Measurements from ENCODE around the gene RNPS1. TPM values are rescaled to one million over a fixed set of nuclear protein-coding genes. Genes with fewer than 3 reads are reported as not detected.

Gene RNPS1
- total and polyA plus RNA-seq, 2 donors (not counting 3 experiments of a cell fraction or from before 2014, with no cell fraction given) = 206 to 209 TPM

DNA sequence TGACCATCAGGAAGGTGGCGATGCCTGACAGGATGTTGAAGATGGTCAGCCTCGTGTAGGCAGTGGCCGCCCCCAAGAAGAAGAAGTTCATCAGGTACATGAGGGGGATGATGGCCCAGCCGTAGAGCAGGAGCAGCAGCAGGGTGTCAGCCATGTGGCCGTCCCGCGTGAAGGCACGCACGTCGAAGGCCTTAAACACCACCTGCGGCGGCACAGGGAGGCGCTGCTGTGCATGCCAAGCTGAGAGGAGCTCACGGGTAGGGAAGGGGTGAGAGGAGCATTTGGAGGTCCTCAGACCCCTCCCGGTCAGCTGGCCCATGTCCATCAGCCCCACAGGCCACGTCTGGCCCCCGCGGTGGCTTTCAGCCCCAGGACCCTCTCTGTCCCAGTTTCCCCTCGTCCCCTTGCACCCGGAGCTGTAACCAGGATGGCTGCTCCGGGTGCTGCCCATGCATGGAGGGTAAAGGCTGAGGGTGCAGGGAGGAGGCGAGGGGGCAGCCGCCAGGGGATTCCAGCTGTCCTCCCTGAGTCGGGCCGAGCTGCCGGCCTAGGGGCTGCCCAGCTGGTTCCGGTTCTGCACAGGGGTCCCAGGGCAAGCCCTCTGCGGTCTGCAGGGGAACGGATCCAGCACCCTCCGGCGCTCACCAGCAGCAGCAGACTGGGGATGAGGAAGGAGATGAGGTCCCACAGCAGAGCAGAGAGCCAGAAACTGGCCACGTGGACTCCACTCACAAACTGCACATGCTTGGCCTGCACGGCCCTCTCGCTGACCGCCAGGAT lies 17.1 kb upstream of the RNPS1 start:
- dilution Hi-C loops (cut with MboI; ENCODE audit: extremely low pct_ligation_motif_present, low sequenced_read_pairs) = no loop called here
- Histone ChIP-seq H3K9me3 (replicated peaks; ENCODE audit: control insufficient read depth, insufficient read depth, low read length) (no peaks in the 10 kb centered on the region), H2AFZ (ENCODE audit: low read depth, low read length) (no peak overlapping the region), H3K36me3 (ENCODE audit: control insufficient read depth in 2 of 2, extremely low read depth in 1 of 2, insufficient read depth in 2 of 2, low read length in 2 of 2) (peaks cover 0 to 14% of the 10 kb centered on the region in 2 experiments), H4K20me1 (replicated peaks; ENCODE audit: control insufficient read depth, extremely low read depth, insufficient read depth, low read length) (no peaks in the 10 kb centered on the region), H3K4me2 (ENCODE audit: insufficient read depth, low read length) (no peak overlapping the region), H3K27ac (ENCODE audit: insufficient read depth, low read depth, low read length) (no peak overlapping the region), H3K9ac (replicated peaks; ENCODE audit: extremely low read depth, insufficient read depth, low read length) (no peak overlapping the region), H3K4me1 (ENCODE audit: control insufficient read depth, extremely low read depth, insufficient read depth, low read length) (no peaks in the 10 kb centered on the region), H3K9me1 (replicated peaks; ENCODE audit: control insufficient read depth, extremely low read depth, insufficient read depth, low read length) (no peaks in the 10 kb centered on the region), H3K4me3 (replicated peaks in 1 of 3; ENCODE audit: insufficient read depth in 1 of 3, low read depth in 1 of 3, low read length in 3 of 3) (no peak overlapping the region), H3K27me3 (ENCODE audit: control insufficient read depth in 2 of 2, insufficient read depth in 2 of 2, low read length in 2 of 2) (no peaks in the 10 kb centered on the region), H3K79me2 (ENCODE audit: control insufficient read depth, insufficient read depth, low read length) (no peaks in the 10 kb centered on the region)
- no peak for TF ChIP-seq EZH2 (IDR thresholded peaks at IDR 0.05; ENCODE audit: borderline replicate concordance, low read depth, low read length, severe bottlenecking)
- no peak for TF ChIP-seq JUN (IDR thresholded peaks at IDR 0.05; ENCODE audit: borderline replicate concordance, insufficient read depth, insufficient read length, low read depth)
- intact Hi-C loops (cut with micrococcal nuclease) = no loop called here
- ChIA-PET POLR2A (no interaction called here), CTCF (no interaction called here)
- FAIRE-seq (no peak), DNase-seq (ENCODE audit: low read depth, low spot score) (no peak)
- no TSS peak for BruUV-seq (replicated peaks)

DNA sequence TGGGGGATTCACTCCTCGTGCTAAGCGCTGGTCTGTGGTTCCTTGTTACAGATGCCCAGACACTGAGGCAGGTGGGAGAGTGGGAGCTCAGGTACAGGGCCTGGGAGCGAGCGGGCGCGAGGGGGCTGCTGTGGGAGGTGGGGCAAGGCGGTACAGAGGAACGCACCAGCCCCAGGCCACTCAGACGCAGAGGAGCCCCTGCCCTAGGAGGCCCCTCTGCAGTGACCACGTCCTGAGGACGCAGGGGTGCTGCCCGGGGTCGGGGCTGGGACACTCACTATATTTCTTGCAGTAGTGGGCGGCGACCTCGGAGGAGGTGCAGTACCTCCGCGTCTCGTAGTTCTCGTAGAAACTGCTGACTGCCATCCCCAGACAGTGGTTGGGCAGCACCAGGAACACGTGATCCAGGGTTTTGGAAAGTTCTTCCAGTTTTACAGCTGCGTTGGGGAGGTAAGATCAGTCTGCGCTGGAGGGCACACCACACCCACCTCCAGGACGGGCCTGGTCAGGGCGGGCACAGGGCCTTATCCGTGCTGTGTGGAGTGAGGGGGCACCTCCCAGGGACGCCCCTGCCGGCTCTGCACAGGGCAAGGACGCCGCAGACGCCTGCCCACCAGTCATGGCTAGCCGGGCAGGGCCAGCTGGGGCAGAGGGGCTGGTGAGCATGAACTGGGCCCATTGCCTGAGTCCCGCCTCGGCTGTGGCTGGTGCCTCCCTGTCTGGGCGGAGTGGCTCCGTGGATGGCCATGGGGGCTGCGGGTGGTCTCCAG lies 16.3 kb upstream of the RNPS1 start:
- Histone ChIP-seq H3K4me2 (ENCODE audit: insufficient read depth, low read length) (no peak overlapping the region), H3K9ac (replicated peaks; ENCODE audit: extremely low read depth, insufficient read depth, low read length) (no peak overlapping the region), H3K79me2 (ENCODE audit: control insufficient read depth, insufficient read depth, low read length) (no peaks in the 10 kb centered on the region), H3K4me1 (ENCODE audit: control insufficient read depth, extremely low read depth, insufficient read depth, low read length) (no peaks in the 10 kb centered on the region), H4K20me1 (replicated peaks; ENCODE audit: control insufficient read depth, extremely low read depth, insufficient read depth, low read length) (no peaks in the 10 kb centered on the region), H3K9me3 (replicated peaks; ENCODE audit: control insufficient read depth, insufficient read depth, low read length) (no peaks in the 10 kb centered on the region), H2AFZ (ENCODE audit: low read depth, low read length) (no peak overlapping the region), H3K36me3 (ENCODE audit: control insufficient read depth in 2 of 2, extremely low read depth in 1 of 2, insufficient read depth in 2 of 2, low read length in 2 of 2) (peaks cover 0 to 14% of the 10 kb centered on the region in 2 experiments), H3K27me3 (ENCODE audit: control insufficient read depth in 2 of 2, insufficient read depth in 2 of 2, low read length in 2 of 2) (no peaks in the 10 kb centered on the region), H3K27ac (ENCODE audit: insufficient read depth, low read depth, low read length) (no peak overlapping the region), H3K4me3 (replicated peaks in 1 of 3; ENCODE audit: insufficient read depth in 1 of 3, low read depth in 1 of 3, low read length in 3 of 3) (no peak overlapping the region), H3K9me1 (replicated peaks; ENCODE audit: control insufficient read depth, extremely low read depth, insufficient read depth, low read length) (no peaks in the 10 kb centered on the region)
- intact Hi-C loops (cut with micrococcal nuclease) (no loop called here), dilution Hi-C loops (cut with MboI; ENCODE audit: extremely low pct_ligation_motif_present, low sequenced_read_pairs) (no loop called here)
- DNase-seq (ENCODE audit: low read depth, low spot score) (no peak), FAIRE-seq (no peak)
- BruUV-seq (replicated peaks) = no TSS peak
- POLR2A ChIA-PET = no interaction called here
- TF ChIP-seq EZH2 (IDR thresholded peaks at IDR 0.05; ENCODE audit: borderline replicate concordance, low read depth, low read length, severe bottlenecking) = no peak
- CTCF ChIA-PET = no interaction called here

All from endothelial cell of umbilical vein (primary cell).